ENCODE results near the gene MCOLN3.

- TF ChIP-seq CTCF (IDR thresholded peaks at IDR 0.05) (no peak), POLR2A (IDR thresholded peaks at IDR 0.05) (no peak), POLR2AphosphoS5 (IDR thresholded peaks at IDR 0.05) (no peak)
These were observed 43.5 kb upstream of the MCOLN3 start for GRCh38 chr1:85091671-85092280.

Data from breast epithelium (tissue), 3 donors.